ENCODE results near the gene MED8. TPM values are rescaled to one million over a fixed set of nuclear protein-coding genes. Genes with fewer than 3 reads are reported as not detected.

The MED8 gene
- total RNA-seq, 4 donors from 2014 or later: 14.9 to 30.8 (median 23.8) TPM

- in situ Hi-C loops (cut with MboI; ENCODE audit: low sequenced_read_pairs in 4 of 4) (no loop called here), intact Hi-C loops (cut with DNase I; ENCODE audit: low total_unique reads) (loop anchor here (2.0 kb wide), 2 partner anchors 29 to 39 kb away; partner anchors contain the start of gene CDC20)
- TF ChIP-seq CTCF (IDR thresholded peaks at IDR 0.05 in 4 of 5, conservative IDR thresholded peaks at IDR 0.05 in 1 of 5) (no peak), POLR2A (IDR thresholded peaks at IDR 0.05) (no peak)
- Histone ChIP-seq H3K9me3 (no peaks in the 10 kb centered on the region), H3K4me3 (peak overlapping the region in 1 of 4 donors; percentile 96), H3K27me3 (no peaks in the 10 kb centered on the region), H3K36me3 (peaks cover 0 to 50% of the 10 kb centered on the region in 2 donors), H3K27ac (no peak overlapping the region), H3K4me1 (peaks cover 25 to 26% of the 10 kb centered on the region in 2 donors)
- ATAC-seq: no peak
- DNase-seq: no peak
Measured at GRCh38 chr1:43387976-43388599, 1.5 kb downstream of the MED8 start.

- H3K36me3 ChIP-seq: peaks cover 0 to 64% of the 10 kb centered on the region in 2 donors
- in situ Hi-C loops (cut with MboI; ENCODE audit: low sequenced_read_pairs in 4 of 4): no loop called here
Measured at GRCh38 chr1:43386676-43387075, 2.9 kb downstream of the MED8 start.

GRCh38 chr1:43383449-43383848, 6.2 kb downstream of the MED8 start:
- intact Hi-C loops (cut with DNase I; ENCODE audit: low total_unique reads): loop anchor here (1.0 kb wide), 1 partner anchor 158 kb away; no protein-coding TSS in a partner anchor
- H3K27me3 ChIP-seq: no peaks in the 10 kb centered on the region
- no peak overlapping the region for H3K27ac ChIP-seq
- H3K4me1 ChIP-seq: peaks cover 9 to 10% of the 10 kb centered on the region in 2 donors
- H3K9me3 ChIP-seq: no peaks in the 10 kb centered on the region
- peaks cover 0 to 71% of the 10 kb centered on the region in 2 donors for H3K36me3 ChIP-seq
- TF ChIP-seq POLR2A (IDR thresholded peaks at IDR 0.05): no peak
- peak in 2 of 5 experiments; percentile 8 to 26 for TF ChIP-seq CTCF (IDR thresholded peaks at IDR 0.05 in 4 of 5, conservative IDR thresholded peaks at IDR 0.05 in 1 of 5)
- no peak overlapping the region for H3K4me3 ChIP-seq
- in situ Hi-C loops (cut with MboI; ENCODE audit: low sequenced_read_pairs in 4 of 4): no loop called here
- no peak for DNase-seq
- no peak for ATAC-seq

More at GRCh38 chr1:43386676-43387075, 2.9 kb downstream of the MED8 start:
- Histone ChIP-seq H3K4me1 (peaks cover 25 to 26% of the 10 kb centered on the region in 2 donors), H3K9me3 (no peaks in the 10 kb centered on the region), H3K4me3 (no peak overlapping the region), H3K27me3 (no peaks in the 10 kb centered on the region), H3K27ac (no peak overlapping the region)
- TF ChIP-seq CTCF (IDR thresholded peaks at IDR 0.05 in 4 of 5, conservative IDR thresholded peaks at IDR 0.05 in 1 of 5) (no peak), POLR2A (IDR thresholded peaks at IDR 0.05) (no peak)
- DNase-seq: no peak
- intact Hi-C loops (cut with DNase I; ENCODE audit: low total_unique reads): no loop called here
- no peak for ATAC-seq

GRCh38 chr1:43382027-43382779, 7.4 kb downstream of the MED8 start:
- DNase-seq (no peak), ATAC-seq (no peak)
- Histone ChIP-seq H3K27ac (no peak overlapping the region), H3K4me1 (no peaks in the 10 kb centered on the region), H3K36me3 (peaks cover 0 to 62% of the 10 kb centered on the region in 2 donors), H3K4me3 (no peak overlapping the region), H3K9me3 (no peaks in the 10 kb centered on the region), H3K27me3 (no peaks in the 10 kb centered on the region)
- in situ Hi-C loops (cut with MboI; ENCODE audit: low sequenced_read_pairs in 4 of 4) (no loop called here), intact Hi-C loops (cut with DNase I; ENCODE audit: low total_unique reads) (no loop called here)
- TF ChIP-seq POLR2A (IDR thresholded peaks at IDR 0.05): no peak
- TF ChIP-seq CTCF (IDR thresholded peaks at IDR 0.05 in 4 of 5, conservative IDR thresholded peaks at IDR 0.05 in 1 of 5): no peak
